Vagina (tissue), 2 donors: ENCODE data around the gene TPM4.

Source experiments
- POLR2A ChIP-seq, 2 donors: fragments of 450-650 bp; IDR thresholded peaks; one replicate each; pipeline ENCODE4 v1.6.1; 2017; ENCODE audit warnings: antibody characterized with exemption in 2 of 2, mild to moderate bottlenecking in 2 of 2, moderate library complexity in 2 of 2
- POLR2AphosphoS5 ChIP-seq, 2 donors: sonication (generic); formaldehyde crosslinking; IDR thresholded peaks; one replicate each; pipeline ENCODE4 v1.9.0; 2017; ENCODE audit warnings: antibody characterized with exemption in 2 of 2, mild to moderate bottlenecking in 2 of 2, low read depth in 1 of 2; ENCODE audit not compliant: insufficient read depth in 1 of 2

GRCh38 chr19:16062789-16063188 lies 13.5 kb upstream of the TPM4 start:
- no peak for TF ChIP-seq POLR2A (IDR thresholded peaks at IDR 0.05)
- no peak for TF ChIP-seq POLR2AphosphoS5 (IDR thresholded peaks at IDR 0.05; ENCODE audit: insufficient read depth in 1 of 2, low read depth in 1 of 2)
